OCI-LY1 (cell line): ENCODE measurements around the gene RSL24D1.

Source experiments
- CTCF ChIP-seq: fragments of 200-600 bp; sonication (generic), shearing (Covaris generic); IDR thresholded peaks from 2 replicates; pipeline ENCODE4 v1.5.1; 2017; ENCODE audit warnings: mild to moderate bottlenecking, antibody characterized with exemption, low read length, moderate library complexity, mixed read lengths
- EZH2 ChIP-seq: fragments of 200-600 bp; sonication (generic), shearing (Covaris generic); IDR thresholded peaks from 2 replicates; pipeline ENCODE4 v1.8.0; 2017; ENCODE audit warnings: borderline replicate concordance, mixed run types, mild to moderate bottlenecking, antibody characterized with exemption, low read length, moderate library complexity, mixed read lengths

DNA sequence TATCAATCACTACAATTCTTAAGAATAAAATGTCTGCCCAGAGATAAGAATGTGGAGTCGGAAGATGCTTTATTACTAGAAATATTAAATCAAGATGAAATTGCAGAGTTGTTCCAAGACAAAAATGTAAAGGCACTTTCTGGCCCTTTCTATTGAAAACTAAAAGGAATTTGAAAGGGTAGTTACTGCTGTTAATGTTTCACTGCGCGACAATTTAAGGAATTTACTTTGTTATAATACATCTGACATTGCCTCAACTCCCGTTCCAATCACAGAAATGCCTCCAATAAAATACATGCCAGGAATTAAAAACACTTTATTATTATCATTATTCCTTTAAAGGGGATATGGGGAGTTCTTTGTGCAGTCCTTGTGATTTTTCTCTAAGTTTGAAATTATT is 26.4 kb downstream of the RSL24D1 start:
- no peak for TF ChIP-seq CTCF
- no peak for TF ChIP-seq EZH2
